H1 (cell line): ENCODE results near the gene UBN1. TPM values are rescaled to one million over a fixed set of nuclear protein-coding genes. Genes with fewer than 3 reads are reported as not detected.

Experiments used
- CTCF ChIA-PET: fragments of 300-600 bp; sonication (Branson Sonifier 250); formaldehyde crosslinking; loops from one replicate; lab custom pipeline; 2021; ENCODE audit not compliant: partially characterized antibody; lab: Charles Lee
- POLR2A ChIA-PET: fragments of 300-600 bp; sonication (Branson Sonifier 250); formaldehyde crosslinking; loops from one replicate; lab custom pipeline; 2021; ENCODE audit warnings: inconsistent platforms; ENCODE audit not compliant: partially characterized antibody; lab: Charles Lee
- DNase-seq, 2 experiments: peaks; one replicate each; pipeline versions ENCODE4 v3.0.0 to v3.0.0-alpha.2; 2010 to 2022; ENCODE audit warnings: low spot score in 2 of 2, low read depth in 1 of 2, mixed read lengths in 1 of 2
- FAIRE-seq: peaks from 2 replicates; lab custom pipeline; 2011; peaks lifted over from hg19 to GRCh38; lab: Jason Lieb, UNC
- H2AFZ ChIP-seq: 2 replicates; pipeline ENCODE4 v1.8.1; 2012; ENCODE audit warnings: low read length, inconsistent platforms
- H2AK5ac ChIP-seq: 2 replicates; pipeline ENCODE4 v1.6.1; 2013; ENCODE audit warnings: low read depth, low read length
- H2BK120ac ChIP-seq: replicated peaks from 2 replicates; pipeline ENCODE3; 2013; ENCODE audit warnings: low read depth, low read length, inconsistent platforms
- H2BK12ac ChIP-seq: 2 replicates; pipeline ENCODE4 v1.6.1; 2013; ENCODE audit warnings: low read depth, low read length
- H2BK15ac ChIP-seq: 2 replicates; pipeline ENCODE4 v1.6.1; 2013; ENCODE audit warnings: low read length
- H2BK20ac ChIP-seq: 2 replicates; pipeline ENCODE4 v1.6.1; 2013; ENCODE audit warnings: low read length
- H2BK5ac ChIP-seq: 2 replicates; pipeline ENCODE4 v1.6.1; 2013; ENCODE audit warnings: low read depth, low read length
- H3K14ac ChIP-seq: 2 replicates; pipeline ENCODE4 v1.6.1; 2013; ENCODE audit warnings: inconsistent platforms; ENCODE audit not compliant: insufficient read length
- H3K18ac ChIP-seq: 2 replicates; pipeline ENCODE4 v1.6.1; 2013; ENCODE audit warnings: low read length; ENCODE audit errors: extremely low read depth
- H3K23ac ChIP-seq: 2 replicates; pipeline ENCODE4 v1.6.1; 2013; ENCODE audit warnings: inconsistent platforms; ENCODE audit not compliant: insufficient read length
- H3K23me2 ChIP-seq: 2 replicates; pipeline ENCODE4 v1.6.1; 2013; ENCODE audit warnings: low read depth, low read length
- H3K27ac ChIP-seq: 2 replicates; pipeline ENCODE4 v1.6.1; 2011; ENCODE audit warnings: low read depth, low read length, inconsistent platforms
- H3K27me3 ChIP-seq, 4 experiments: replicated peaks in 1 of 4; 1 replicate in 1 of 4; 2 replicates in 3 of 4; pipeline versions ENCODE4 v1.6.1 to v1.8.1; 2011 to 2013; ENCODE audit warnings: low read length in 3 of 4, mild to moderate bottlenecking in 3 of 4, inconsistent platforms in 2 of 4, mixed read lengths in 2 of 4, moderate library complexity in 1 of 4; ENCODE audit not compliant: control insufficient read depth in 3 of 4, insufficient read depth in 3 of 4; ENCODE audit errors: extremely low read depth in 1 of 4
- H3K36me3 ChIP-seq, 4 experiments: 2 replicates each; pipeline versions ENCODE4 v1.6.1 to v1.8.1; 2011 to 2013; ENCODE audit warnings: mild to moderate bottlenecking in 4 of 4, low read length in 3 of 4, moderate library complexity in 2 of 4, control low read depth in 1 of 4, inconsistent platforms in 1 of 4; ENCODE audit not compliant: insufficient read depth in 4 of 4, control insufficient read depth in 2 of 4
- H3K4ac ChIP-seq: replicated peaks from 2 replicates; pipeline ENCODE3; 2013; ENCODE audit warnings: low read length, low read depth, mixed read lengths, inconsistent platforms; ENCODE audit not compliant: insufficient read length
- H3K4me1 ChIP-seq, 4 experiments: replicated peaks in 1 of 4; 1 replicate in 1 of 4; 2 replicates in 3 of 4; pipeline versions ENCODE4 v1.6.1 to v1.8.1; 2011 to 2013; ENCODE audit warnings: low read length in 3 of 4, inconsistent platforms in 2 of 4, mixed read lengths in 1 of 4; ENCODE audit not compliant: insufficient read depth in 4 of 4, control insufficient read depth in 3 of 4
- H3K4me2 ChIP-seq, 2 experiments: 2 replicates each; pipeline versions ENCODE4 v1.6.1 to v1.8.1; 2011 to 2013; ENCODE audit warnings: low read depth in 2 of 2, low read length in 2 of 2, control low read depth in 1 of 2, inconsistent platforms in 1 of 2, mild to moderate bottlenecking in 1 of 2; ENCODE audit not compliant: insufficient read depth in 1 of 2
- H3K4me3 ChIP-seq, 4 experiments: fragments of 200-600, 300-600 bp in 1 of 4; sonication (generic), shearing (Covaris generic), sonication (Bioruptor Twin) in 1 of 4; 2 replicates each; pipeline versions ENCODE4 v1.5.1 to v1.8.1; 2011 to 2016; ENCODE audit warnings: low read length in 4 of 4, low read depth in 3 of 4, control low read depth in 2 of 4, inconsistent platforms in 2 of 4, mild to moderate bottlenecking in 2 of 4, mixed read lengths in 1 of 4, moderate library complexity in 1 of 4; ENCODE audit not compliant: insufficient read depth in 2 of 4; ENCODE audit errors: extremely low read depth in 1 of 4
- H3K56ac ChIP-seq: replicated peaks from 2 replicates; pipeline ENCODE3; 2013; ENCODE audit warnings: low read depth, mild to moderate bottlenecking, mixed read lengths, low read length, inconsistent platforms; ENCODE audit not compliant: insufficient read length
- H3K79me1 ChIP-seq: 2 replicates; pipeline ENCODE4 v1.6.1; 2013; ENCODE audit warnings: low read depth, low read length, control low read depth
- H3K79me2 ChIP-seq, 2 experiments: 2 replicates each; pipeline versions ENCODE4 v1.6.1 to v1.8.1; 2012 to 2013; ENCODE audit warnings: low read length in 2 of 2, mild to moderate bottlenecking in 2 of 2, inconsistent platforms in 1 of 2; ENCODE audit not compliant: insufficient read depth in 2 of 2, control insufficient read depth in 1 of 2
- H3K9ac ChIP-seq, 4 experiments: replicated peaks in 1 of 4; 1 replicate in 1 of 4; 2 replicates in 3 of 4; pipeline versions ENCODE4 v1.6.1 to v1.8.1; 2011 to 2013; ENCODE audit warnings: low read depth in 3 of 4, low read length in 3 of 4, control low read depth in 2 of 4, mild to moderate bottlenecking in 2 of 4, moderate library complexity in 2 of 4, inconsistent platforms in 1 of 4; ENCODE audit errors: extremely low read depth in 1 of 4
- H3K9me3 ChIP-seq, 2 experiments: 2 replicates each; pipeline versions ENCODE4 v1.6.1 to v1.8.1; 2012 to 2013; ENCODE audit warnings: mild to moderate bottlenecking in 2 of 2, moderate library complexity in 2 of 2, control low read depth in 1 of 2, inconsistent platforms in 1 of 2, low read depth in 1 of 2, low read length in 1 of 2, mixed read lengths in 1 of 2; ENCODE audit not compliant: insufficient read depth in 2 of 2
- H4K20me1 ChIP-seq, 2 experiments: replicated peaks in 1 of 2; 2 replicates each; pipeline versions ENCODE3 to v1.8.1; 2011 to 2013; ENCODE audit warnings: inconsistent platforms in 2 of 2, low read length in 2 of 2, mild to moderate bottlenecking in 1 of 2; ENCODE audit not compliant: insufficient read depth in 2 of 2, control insufficient read depth in 1 of 2
- H4K5ac ChIP-seq: 2 replicates; pipeline ENCODE4 v1.6.1; 2013; ENCODE audit warnings: low read length, low read depth, mixed read lengths, inconsistent platforms; ENCODE audit not compliant: insufficient read length
- H4K8ac ChIP-seq: 2 replicates; pipeline ENCODE4 v1.8.0; 2013; ENCODE audit warnings: mild to moderate bottlenecking, moderate library complexity, low read length, inconsistent platforms; ENCODE audit not compliant: insufficient read depth; ENCODE audit errors: extremely low read depth
- H4K91ac ChIP-seq: replicated peaks from 2 replicates; pipeline ENCODE3; 2013; ENCODE audit warnings: low read length, mixed read lengths, inconsistent platforms; ENCODE audit not compliant: insufficient read length
- BCL11A ChIP-seq, 2 experiments: IDR thresholded peaks; one replicate each; pipeline ENCODE4 v1.6.1; 2011; ENCODE audit warnings: low read depth in 2 of 2, low read length in 2 of 2, mild to moderate bottlenecking in 2 of 2
- MAFK ChIP-seq: IDR thresholded peaks from 2 replicates; pipeline ENCODE4 v1.6.1; 2012; ENCODE audit warnings: low read depth, mild to moderate bottlenecking, improper control_type of control experiment, low read length
- NANOG ChIP-seq: IDR thresholded peaks from 2 replicates; pipeline ENCODE4 v1.6.1; 2011; ENCODE audit warnings: low read length, low read depth, mild to moderate bottlenecking, inconsistent platforms; ENCODE audit not compliant: insufficient read depth, poor library complexity, severe bottlenecking
- NRF1 ChIP-seq: IDR thresholded peaks from 2 replicates; pipeline ENCODE4 v1.6.1; 2011; ENCODE audit warnings: mild to moderate bottlenecking, low read depth, low read length, improper control_type of control experiment
- RBBP5 ChIP-seq: IDR thresholded peaks from 2 replicates; pipeline ENCODE4 v1.7.1; 2012; ENCODE audit warnings: low read depth, mild to moderate bottlenecking, inconsistent platforms, low read length, moderate library complexity, borderline replicate concordance
- RFX5 ChIP-seq: IDR thresholded peaks from 2 replicates; pipeline ENCODE4 v1.6.1; 2011; ENCODE audit warnings: low read depth, low read length, improper control_type of control experiment, borderline replicate concordance
- RXRA ChIP-seq: IDR thresholded peaks from 2 replicates; pipeline ENCODE4 v1.6.1; 2011; ENCODE audit warnings: low read depth, mild to moderate bottlenecking, low read length, moderate library complexity; ENCODE audit not compliant: insufficient read depth
- SIN3A ChIP-seq, 2 experiments: IDR thresholded peaks in 1 of 2; conservative IDR thresholded peaks in 1 of 2; 2 replicates each; pipeline ENCODE4 v1.6.1; 2011 to 2012; ENCODE audit warnings: low read length in 2 of 2, improper control_type of control experiment in 1 of 2, low read depth in 1 of 2, mild to moderate bottlenecking in 1 of 2
- SIRT6 ChIP-seq: IDR thresholded peaks from one replicate; pipeline ENCODE4 v1.7.1; 2012; ENCODE audit warnings: low read length, inconsistent platforms
- SP2 ChIP-seq: IDR thresholded peaks from 2 replicates; pipeline ENCODE4 v1.6.1; 2012; ENCODE audit warnings: mild to moderate bottlenecking, low read length, inconsistent platforms
- SP4 ChIP-seq: IDR thresholded peaks from 2 replicates; pipeline ENCODE4 v1.6.1; 2012; ENCODE audit warnings: low read length, inconsistent platforms
- TCF12 ChIP-seq: IDR thresholded peaks from 2 replicates; pipeline ENCODE4 v1.6.1; 2011; ENCODE audit warnings: low read depth, mild to moderate bottlenecking, low read length
- USF2 ChIP-seq: IDR thresholded peaks from 2 replicates; pipeline ENCODE4 v1.6.1; 2011; ENCODE audit warnings: low read length, improper control_type of control experiment
- WGBS, 2 experiments: shearing (Covaris generic) in 1 of 2; methylation state at CpG; one replicate each; pipeline versions ENCODE4 v1.1.6 to v1.1.7; 2013 to 2015; ENCODE audit warnings: low lambda C conversion rate in 2 of 2, mixed read lengths in 2 of 2, inconsistent platforms in 1 of 2, low coverage in 1 of 2, missing lambda C conversion rate in 1 of 2; ENCODE audit not compliant: insufficient replicate concordance in 2 of 2, insufficient coverage in 1 of 2, insufficient read length in 1 of 2; ENCODE audit errors: extremely low coverage in 1 of 2, missing lambda C conversion rate in 1 of 2; 5-methylcytosine and 5-hydroxymethylcytosine counted together
- polyA plus RNA-seq, 7 experiments: library from polyadenylated mRNA; depleted of rRNA in 3 of 7; stranded (reverse) in 5 of 7; unstranded in 2 of 7; fragments of >200 nt in 5 of 7; fragments of 200-250 nt in 2 of 7; gene quantifications; 1 replicate in 5 of 7; 2 replicates in 1 of 7; 4 replicates in 1 of 7; pipeline versions ENCODE4 v1.2.1 to v1.2.3, GENCODE V29; 2011 to 2013; ENCODE audit warnings: missing spikeins in 2 of 7, mixed read lengths in 2 of 7
- total RNA-seq: library from RNA; stranded (reverse); fragmentation: NEBNext Ultra II Directional; extraction: Animal tissue kit (Norgen Biotek cat#: 25700); gene quantifications from 2 replicates; pipeline ENCODE4 v1.2.1, GENCODE V29; 2021

Gene UBN1
- total and polyA plus RNA-seq, 2 of the 8 experiments (the other 6 are each of a cell fraction or from before 2014, with no cell fraction given), result 16.2 to 37.0 TPM

- H3K79me2 ChIP-seq, result no peaks in the 10 kb centered on the region
- H3K4me2 ChIP-seq, result no peak overlapping the region
- H3K9ac ChIP-seq, result no peak overlapping the region
- peaks cover 8 to 57% (median 41%) of the 10 kb centered on the region in 4 experiments; a peak in 6 of 8 replicates for H3K36me3 ChIP-seq
- no peaks in the 10 kb centered on the region for H3K23me2 ChIP-seq
- H2BK120ac ChIP-seq, result no peak overlapping the region
- no peak overlapping the region for H3K18ac ChIP-seq
- DNase-seq (no peak), FAIRE-seq (no peak)
- no peak overlapping the region for H3K27ac ChIP-seq
- H3K27me3 ChIP-seq, result no peaks in the 10 kb centered on the region
- no peak overlapping the region for H2BK20ac ChIP-seq
- no peak overlapping the region for H4K5ac ChIP-seq
- no peaks in the 10 kb centered on the region for H3K9me3 ChIP-seq
- H4K8ac ChIP-seq, result no peak overlapping the region
- no peak overlapping the region for H2BK5ac ChIP-seq
- no peak overlapping the region for H2BK15ac ChIP-seq
- peaks cover 2% of the 10 kb centered on the region in 2 experiments for H4K20me1 ChIP-seq
- H4K91ac ChIP-seq, result no peak overlapping the region
- H3K14ac ChIP-seq, result no peak overlapping the region
- no peak overlapping the region for H3K4me3 ChIP-seq
- no peak overlapping the region for H3K23ac ChIP-seq
- ChIA-PET POLR2A (interaction anchor here (1.4 kb wide), 1 partner anchor 87 kb away, joined by 3 read pairs; the partner anchor contains the start of genes ANKS3 and DNAAF8), CTCF (no interaction called here)
- no peaks in the 10 kb centered on the region for H3K4me1 ChIP-seq
- WGBS, 2 experiments, result 94% methylated on average over 6 of the region's 6 CpGs; no CpG with 5 or more reads in 1 of the 2 experiments
- TF ChIP-seq NRF1 (no peak), RBBP5 (no peak), SP2 (no peak), RFX5 (no peak), USF2 (no peak), RXRA (no peak), SIN3A (conservative IDR thresholded peaks at IDR 0.05 in 1 of 2, IDR thresholded peaks at IDR 0.05 in 1 of 2; ENCODE audit: low read depth in 1 of 2, low read length in 2 of 2) (no peak), NANOG (no peak), SP4 (no peak), TCF12 (no peak), BCL11A (IDR thresholded peaks at IDR 0.05; ENCODE audit: low read depth in 2 of 2, low read length in 2 of 2) (no peak), SIRT6 (no peak), MAFK (no peak)
- H3K56ac ChIP-seq, result no peak overlapping the region
- H2AFZ ChIP-seq, result no peak overlapping the region
- no peak overlapping the region for H3K4ac ChIP-seq
- H2BK12ac ChIP-seq, result no peak overlapping the region
- no peaks in the 10 kb centered on the region for H3K79me1 ChIP-seq
- H2AK5ac ChIP-seq, result no peak overlapping the region
Observed at GRCh38 chr16:4820652-4821051, 26.6 kb upstream of the UBN1 start.
